Measurements from ENCODE around the gene MAP3K15.

DNA sequence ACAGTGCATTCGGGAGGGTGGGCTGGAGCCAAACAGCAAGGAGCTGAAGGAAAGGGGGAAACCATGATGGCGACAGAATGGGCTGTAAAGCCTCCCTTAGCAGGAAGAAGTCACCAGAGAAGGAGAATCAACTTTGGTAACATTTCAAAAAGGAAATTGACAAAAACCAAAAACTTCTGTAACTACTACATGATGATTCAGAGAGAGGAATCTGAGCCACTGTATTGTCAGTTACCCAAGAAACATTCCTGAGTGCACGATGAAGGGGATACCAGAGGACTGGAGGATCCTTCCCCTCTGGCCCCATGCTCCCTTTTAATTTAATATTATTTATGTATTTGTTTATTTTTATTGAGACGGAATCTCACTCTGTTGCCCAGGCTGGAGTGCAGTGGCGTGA lies 145.2 kb downstream of the MAP3K15 start:
- no peak for TF ChIP-seq GATA2 (IDR thresholded peaks at IDR 0.05; ENCODE audit: low read depth, low read length)
- no peak for TF ChIP-seq GATA3 (IDR thresholded peaks at IDR 0.05; ENCODE audit: low read depth, low read length)
